ENCODE results near the gene SERTAD1.
A peak's percentile ranks its signal among the peaks of the same experiment; 100 is the strongest.
"Not testable (repeated sequence)": the region's sequence is repeated elsewhere in the genome, so short reads cannot be mapped to it uniquely, and the experiment has no call there.

The SERTAD1 gene

GRCh38 chr19:40452016-40452415 is 26.2 kb upstream of the SERTAD1 start:
- no peak for DNase-seq (ENCODE audit: low read depth in 1 of 2, low spot score in 1 of 2)

- no peak for DNase-seq (ENCODE audit: low read depth in 1 of 2, low spot score in 1 of 2)
Observed at GRCh38 chr19:40450664-40451063, 24.9 kb upstream of the SERTAD1 start.

- no peak for DNase-seq (ENCODE audit: low read depth in 1 of 2, low spot score in 1 of 2)
Observed at GRCh38 chr19:40449506-40449905, 23.7 kb upstream of the SERTAD1 start.

- no peak for DNase-seq (ENCODE audit: low read depth in 1 of 2, low spot score in 1 of 2)
Observed at GRCh38 chr19:40446263-40446784, 20.5 kb upstream of the SERTAD1 start.

- DNase-seq (ENCODE audit: low read depth in 1 of 2, low spot score in 1 of 2), result no peak
Observed at GRCh38 chr19:40445780-40446262, 20.0 kb upstream of the SERTAD1 start.

GRCh38 chr19:40444825-40445312 is 19.1 kb upstream of the SERTAD1 start:
- DNase-seq (ENCODE audit: low read depth in 1 of 2, low spot score in 1 of 2), result no peak

- DNase-seq (ENCODE audit: low read depth in 1 of 2, low spot score in 1 of 2), result peak; percentile 94 to 95
Observed at GRCh38 chr19:40444000-40444824, 18.4 kb upstream of the SERTAD1 start, which contains the start of gene SERTAD3. Gene SERTAD3, minus strand, starts transcription at chr19:40444335. Its CDS starts 2,255 bp downstream, at chr19:40442080.

GRCh38 chr19:40443131-40443999 is 17.6 kb upstream of the SERTAD1 start:
- peak; percentile 93 to 98 for DNase-seq (ENCODE audit: low read depth in 1 of 2, low spot score in 1 of 2)

GRCh38 chr19:40442328-40443130 is 16.7 kb upstream of the SERTAD1 start:
- no peak for DNase-seq (ENCODE audit: low read depth in 1 of 2, low spot score in 1 of 2)

GRCh38 chr19:40441719-40442253 is 16.0 kb upstream of the SERTAD1 start:
- no peak for DNase-seq (ENCODE audit: low read depth in 1 of 2, low spot score in 1 of 2)

- no peak for DNase-seq (ENCODE audit: low read depth in 1 of 2, low spot score in 1 of 2)
Observed at GRCh38 chr19:40438284-40438683, 12.5 kb upstream of the SERTAD1 start.

- DNase-seq (ENCODE audit: low read depth in 1 of 2, low spot score in 1 of 2), result peak; percentile 9 to 25
Observed at GRCh38 chr19:40433391-40434216, 7.8 kb upstream of the SERTAD1 start.

GRCh38 chr19:40432760-40433159 is 7.0 kb upstream of the SERTAD1 start:
- DNase-seq (ENCODE audit: low read depth in 1 of 2, low spot score in 1 of 2), result not testable (repeated sequence)

- DNase-seq (ENCODE audit: low read depth in 1 of 2, low spot score in 1 of 2), result no peak
Observed at GRCh38 chr19:40431698-40432097, 5.9 kb upstream of the SERTAD1 start.

GRCh38 chr19:40430242-40430641 is 4.5 kb upstream of the SERTAD1 start:
- not testable (repeated sequence) for DNase-seq (ENCODE audit: low read depth in 1 of 2, low spot score in 1 of 2)

GRCh38 chr19:40428197-40428596 is 2.4 kb upstream of the SERTAD1 start:
- DNase-seq (ENCODE audit: low read depth in 1 of 2, low spot score in 1 of 2), result not testable (repeated sequence)

GRCh38 chr19:40424637-40425449 is 949 bp downstream of the SERTAD1 start:
- no peak for DNase-seq (ENCODE audit: low read depth in 1 of 2, low spot score in 1 of 2)

- DNase-seq (ENCODE audit: low read depth in 1 of 2, low spot score in 1 of 2), result no peak
Observed at GRCh38 chr19:40423938-40424337, 1.9 kb downstream of the SERTAD1 start.

Measured in activated CD4-positive, alpha-beta T cell treated with anti-CD3 and anti-CD28 coated beads, Interleukin-2, amount 50 U/mL, for 24 hours (primary cell).